SKM-1 treated with dmso at 0.1 percent for 144 hours (cell line): ENCODE results near the gene ADGB.

Experiments used
- DNase-seq: peaks from one replicate; lab custom pipeline; 2025; ENCODE audit not compliant: unreplicated experiment; lab: John Stamatoyannopoulos, UW

ADGB gene

GRCh38 chr6:146860583-146860982, 261.8 kb downstream of the ADGB start:
- no peak for DNase-seq

DNA sequence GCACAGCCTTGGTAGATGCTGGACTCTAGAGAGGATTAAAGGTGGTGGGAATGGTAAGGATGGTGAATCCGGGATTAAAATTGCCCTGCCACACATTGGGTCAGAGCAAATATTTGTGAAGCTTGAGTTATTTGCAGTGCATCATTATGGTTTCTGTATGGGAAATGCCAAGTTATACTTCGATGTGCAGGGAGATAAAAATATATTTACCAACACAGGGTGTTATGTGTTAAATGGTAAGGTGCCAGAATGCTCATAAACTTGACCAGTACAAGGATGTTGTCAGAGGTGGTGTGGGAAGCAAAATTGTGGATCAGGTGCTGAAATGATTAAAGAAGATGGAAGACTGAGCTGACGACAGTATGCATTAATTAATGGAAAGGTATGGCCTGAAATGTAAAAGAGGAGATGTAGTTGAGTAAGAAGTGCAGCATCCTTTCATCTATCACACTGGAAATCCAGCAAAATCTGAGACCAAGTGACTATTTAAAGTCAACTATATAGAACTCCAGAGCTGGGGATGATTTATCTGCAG, 262.3 kb downstream of the ADGB start:
- no peak for DNase-seq

- DNase-seq = no peak
Measured at GRCh38 chr6:146861716-146862115, 262.9 kb downstream of the ADGB start.

GRCh38 chr6:146862508-146862919, 263.7 kb downstream of the ADGB start:
- DNase-seq = no peak

- no peak for DNase-seq
Measured at GRCh38 chr6:146864300-146864699, 265.5 kb downstream of the ADGB start.

GRCh38 chr6:146864885-146865284, 266.1 kb downstream of the ADGB start:
- DNase-seq = no peak
